ENCODE measurements around the gene CPNE6. TPM values are rescaled to one million over a fixed set of nuclear protein-coding genes. Genes with fewer than 3 reads are reported as not detected.

CPNE6 gene
- total and polyA plus RNA-seq, 2 of the 13 experiments (the other 11 are each of a cell fraction or from before 2014, with no cell fraction given): not detected

DNA sequence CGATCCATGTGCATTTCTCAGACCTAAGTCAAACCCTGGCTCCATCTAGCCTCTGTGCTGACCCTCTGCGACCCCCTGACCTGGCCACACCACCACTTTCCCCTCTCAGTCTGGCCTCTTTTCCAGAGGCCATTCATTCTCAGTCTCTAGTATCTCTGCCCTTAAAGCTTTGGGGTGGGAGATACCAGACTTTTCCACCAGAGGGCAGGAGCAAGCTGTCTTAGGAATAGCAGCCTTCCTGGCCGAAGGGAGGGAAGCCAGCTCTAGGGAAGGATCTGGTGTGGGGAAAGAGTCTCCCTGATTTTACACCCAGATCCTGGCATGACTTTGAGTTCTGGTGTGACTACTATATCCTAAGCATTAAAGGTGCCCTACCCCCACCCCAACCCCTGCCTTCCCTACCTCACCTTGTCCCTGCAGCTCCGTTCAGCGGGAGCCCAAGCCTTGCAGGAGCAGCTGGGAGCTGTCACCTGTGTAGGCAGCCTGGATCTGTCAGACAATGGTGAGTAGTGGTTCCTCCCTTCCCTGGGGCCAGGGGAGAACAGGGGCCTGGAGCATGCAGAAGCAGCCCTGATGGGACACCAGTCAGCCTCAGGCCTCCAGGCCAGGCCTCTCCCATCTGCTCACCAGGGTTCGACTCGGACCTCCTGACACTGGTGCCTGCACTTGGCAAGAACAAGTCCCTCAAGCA, 13.0 kb upstream of the CPNE6 start (continued):
- TF ChIP-seq, protein P1, sequence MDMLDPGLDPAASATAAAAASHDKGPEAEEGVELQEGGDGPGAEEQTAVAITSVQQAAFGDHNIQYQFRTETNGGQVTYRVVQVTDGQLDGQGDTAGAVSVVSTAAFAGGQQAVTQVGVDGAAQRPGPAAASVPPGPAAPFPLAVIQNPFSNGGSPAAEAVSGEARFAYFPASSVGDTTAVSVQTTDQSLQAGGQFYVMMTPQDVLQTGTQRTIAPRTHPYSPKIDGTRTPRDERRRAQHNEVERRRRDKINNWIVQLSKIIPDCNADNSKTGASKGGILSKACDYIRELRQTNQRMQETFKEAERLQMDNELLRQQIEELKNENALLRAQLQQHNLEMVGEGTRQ (IDR thresholded peaks at IDR 0.05; ENCODE audit: low read depth, low read length): no peak
- TF ChIP-seq, protein P1 (CRISPR knock-in tag; IDR thresholded peaks at IDR 0.05; ENCODE audit: borderline replicate concordance): no peak
- TF ChIP-seq, protein P2, sequence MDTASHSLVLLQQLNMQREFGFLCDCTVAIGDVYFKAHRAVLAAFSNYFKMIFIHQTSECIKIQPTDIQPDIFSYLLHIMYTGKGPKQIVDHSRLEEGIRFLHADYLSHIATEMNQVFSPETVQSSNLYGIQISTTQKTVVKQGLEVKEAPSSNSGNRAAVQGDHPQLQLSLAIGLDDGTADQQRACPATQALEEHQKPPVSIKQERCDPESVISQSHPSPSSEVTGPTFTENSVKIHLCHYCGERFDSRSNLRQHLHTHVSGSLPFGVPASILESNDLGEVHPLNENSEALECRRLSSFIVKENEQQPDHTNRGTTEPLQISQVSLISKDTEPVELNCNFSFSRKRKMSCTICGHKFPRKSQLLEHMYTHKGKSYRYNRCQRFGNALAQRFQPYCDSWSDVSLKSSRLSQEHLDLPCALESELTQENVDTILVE (CRISPR knock-in tag; IDR thresholded peaks at IDR 0.05): peak; percentile 71; the same call in 1 of the 2 replicates
- no peak for TF ChIP-seq ATF4 (CRISPR knock-in tag; IDR thresholded peaks at IDR 0.05)
- no peak for TF ChIP-seq PLRG1 (conservative IDR thresholded peaks at IDR 0.05)
- no peak for TF ChIP-seq ELF4 (CRISPR knock-in tag; IDR thresholded peaks at IDR 0.05; ENCODE audit: borderline replicate concordance)
- no peak for TF ChIP-seq ZNF276 (CRISPR knock-in tag; IDR thresholded peaks at IDR 0.05; ENCODE audit: low read depth)
- TF ChIP-seq TFE3 (CRISPR knock-in tag; IDR thresholded peaks at IDR 0.05): peak; percentile 51; the same call in 1 of the 2 replicates
- TF ChIP-seq THAP11 (CRISPR knock-in tag; IDR thresholded peaks at IDR 0.05): peak; percentile 48; the same call in 1 of the 2 replicates
- TF ChIP-seq ISL2 (CRISPR knock-in tag; IDR thresholded peaks at IDR 0.05): no peak
- no peak for TF ChIP-seq LBX2 (CRISPR knock-in tag; IDR thresholded peaks at IDR 0.05; ENCODE audit: borderline replicate concordance)
- peak; percentile 58; the same call in 1 of the 2 replicates for TF ChIP-seq PAF1 (CRISPR knock-in tag; IDR thresholded peaks at IDR 0.05)
- TF ChIP-seq, protein P3, sequence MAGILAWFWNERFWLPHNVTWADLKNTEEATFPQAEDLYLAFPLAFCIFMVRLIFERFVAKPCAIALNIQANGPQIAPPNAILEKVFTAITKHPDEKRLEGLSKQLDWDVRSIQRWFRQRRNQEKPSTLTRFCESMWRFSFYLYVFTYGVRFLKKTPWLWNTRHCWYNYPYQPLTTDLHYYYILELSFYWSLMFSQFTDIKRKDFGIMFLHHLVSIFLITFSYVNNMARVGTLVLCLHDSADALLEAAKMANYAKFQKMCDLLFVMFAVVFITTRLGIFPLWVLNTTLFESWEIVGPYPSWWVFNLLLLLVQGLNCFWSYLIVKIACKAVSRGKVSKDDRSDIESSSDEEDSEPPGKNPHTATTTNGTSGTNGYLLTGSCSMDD (CRISPR knock-in tag; IDR thresholded peaks at IDR 0.05): no peak
- no peak; the same call in 1 of the 2 replicates for TF ChIP-seq CHCHD3 (CRISPR knock-in tag; IDR thresholded peaks at IDR 0.05)
- no peak for TF ChIP-seq MATR3 (CRISPR knock-in tag; IDR thresholded peaks at IDR 0.05)
- no peak for TF ChIP-seq ZNF367 (CRISPR knock-in tag; IDR thresholded peaks at IDR 0.05; ENCODE audit: borderline replicate concordance)
- TF ChIP-seq MYC (CRISPR knock-in tag; IDR thresholded peaks at IDR 0.05; ENCODE audit: borderline replicate concordance): 0 out of 2 replicates have a peak, but pooled peaks have one; percentile 40
- TF ChIP-seq KAT2B (IDR thresholded peaks at IDR 0.05; ENCODE audit: borderline replicate concordance, low read depth, low read length): no peak
- no peak for TF ChIP-seq PTBP1 (IDR thresholded peaks at IDR 0.05; ENCODE audit: low read depth, low read length, poor library complexity, severe bottlenecking)
- TF ChIP-seq MIXL1 (CRISPR knock-in tag; IDR thresholded peaks at IDR 0.05): peak; percentile 83
- TF ChIP-seq SRY (CRISPR knock-in tag; IDR thresholded peaks at IDR 0.05): 0 out of 2 replicates have a peak, but pooled peaks have one; percentile 57

Data from HepG2 (cell line).